Subcutaneous adipose tissue (tissue), 4 donors: ENCODE results near the gene E2F1. TPM values are rescaled to one million over a fixed set of nuclear protein-coding genes. Genes with fewer than 3 reads are reported as not detected.

Source experiments
- CTCF ChIP-seq: fragments of 450-650 bp; IDR thresholded peaks from one replicate; pipeline ENCODE4 v1.5.1; 2016; ENCODE audit warnings: low read depth, mild to moderate bottlenecking, control low read depth, antibody characterized with exemption, moderate library complexity
- total RNA-seq, 4 donors: library from RNA; depleted of rRNA; stranded (reverse); fragments of >200 nt; gene quantifications; one replicate each; pipeline ENCODE4 v1.1.0, GENCODE V29; 2016

E2F1 gene
- total RNA-seq, 4 donors from 2014 or later: 1.3 to 1.9 (median 1.7) TPM

- no peak for TF ChIP-seq CTCF
Measured at GRCh38 chr20:33662172-33662571, 24.0 kb downstream of the E2F1 start, which contains the start of gene C20orf144. TSS of gene C20orf144 (plus strand) at chr20:33662327. CDS start at chr20:33662346, 19 bp downstream.

- no peak for TF ChIP-seq CTCF
Measured at GRCh38 chr20:33660685-33661058, 25.5 kb downstream of the E2F1 start.

- TF ChIP-seq CTCF: no peak
Measured at GRCh38 chr20:33660035-33660684, 26.0 kb downstream of the E2F1 start.

GRCh38 chr20:33659341-33660034 lies 26.7 kb downstream of the E2F1 start:
- TF ChIP-seq CTCF: no peak

- no peak for TF ChIP-seq CTCF
Measured at GRCh38 chr20:33658929-33659328, 27.3 kb downstream of the E2F1 start.

GRCh38 chr20:33658510-33658909 lies 27.7 kb downstream of the E2F1 start:
- no peak for TF ChIP-seq CTCF

GRCh38 chr20:33657704-33658095 lies 28.5 kb downstream of the E2F1 start:
- no peak for TF ChIP-seq CTCF
